ENCODE data around the gene WDR86. TPM values are rescaled to one million over a fixed set of nuclear protein-coding genes. Genes with fewer than 3 reads are reported as not detected.
A peak's percentile ranks its signal among the peaks of the same experiment; 100 is the strongest.

Gene WDR86
- total RNA-seq, 1 donor from 2014 or later: 83.0 TPM

DNA sequence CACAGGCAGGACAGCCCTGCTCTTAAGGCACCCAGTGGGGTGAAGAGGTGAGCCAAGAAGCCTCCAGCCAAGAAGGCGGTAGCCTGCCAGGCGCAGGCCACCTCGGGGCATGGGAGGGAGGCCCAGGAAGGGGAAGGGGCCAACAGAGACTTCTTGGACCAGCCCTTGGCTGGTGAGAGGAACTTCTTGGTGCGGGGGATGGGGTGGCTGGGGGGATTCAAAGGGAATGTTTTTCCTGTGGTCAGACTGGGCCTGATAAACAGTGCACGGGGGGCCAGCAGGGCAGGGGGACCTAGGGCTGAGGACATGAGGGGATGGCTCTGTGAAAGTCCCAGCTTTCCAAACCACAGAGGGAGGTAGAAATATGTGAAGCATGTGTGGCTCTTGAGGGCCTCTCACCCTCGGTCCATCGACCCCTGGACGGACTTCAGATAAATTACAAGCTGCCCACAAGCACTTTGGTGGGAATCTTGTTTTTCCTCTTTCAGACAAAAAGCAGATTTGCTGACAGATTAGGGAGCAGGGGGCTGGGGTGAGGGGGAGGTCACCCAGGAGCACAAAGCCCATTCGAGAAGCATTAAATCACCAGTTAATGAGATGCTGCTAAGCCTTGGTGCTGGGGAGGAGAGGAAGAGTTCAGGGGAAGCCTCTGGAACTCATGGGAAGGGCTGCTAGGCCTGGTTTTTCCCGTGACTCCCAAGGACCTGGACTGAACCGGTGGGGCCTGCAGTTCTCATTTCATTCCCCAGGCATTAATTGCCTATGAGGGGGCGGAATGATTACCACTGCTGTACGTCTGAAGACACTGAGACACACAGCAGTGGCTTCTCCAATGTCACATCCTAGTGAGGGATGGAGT lies 18.8 kb upstream of the WDR86 start:
- peak overlapping the region; percentile 78 for H3K4me3 Mint-ChIP-seq
- peak overlapping the region; percentile 91 for H3K27ac Mint-ChIP-seq
- H3K4me1 Mint-ChIP-seq (ENCODE audit: unreplicated experiment): peaks cover 45% of the 10 kb centered on the region
- H3K27me3 Mint-ChIP-seq: no peaks in the 10 kb centered on the region
- H3K9me3 Mint-ChIP-seq: no peaks in the 10 kb centered on the region
- H3K36me3 Mint-ChIP-seq: no peaks in the 10 kb centered on the region
- TF ChIP-seq, protein P1, sequence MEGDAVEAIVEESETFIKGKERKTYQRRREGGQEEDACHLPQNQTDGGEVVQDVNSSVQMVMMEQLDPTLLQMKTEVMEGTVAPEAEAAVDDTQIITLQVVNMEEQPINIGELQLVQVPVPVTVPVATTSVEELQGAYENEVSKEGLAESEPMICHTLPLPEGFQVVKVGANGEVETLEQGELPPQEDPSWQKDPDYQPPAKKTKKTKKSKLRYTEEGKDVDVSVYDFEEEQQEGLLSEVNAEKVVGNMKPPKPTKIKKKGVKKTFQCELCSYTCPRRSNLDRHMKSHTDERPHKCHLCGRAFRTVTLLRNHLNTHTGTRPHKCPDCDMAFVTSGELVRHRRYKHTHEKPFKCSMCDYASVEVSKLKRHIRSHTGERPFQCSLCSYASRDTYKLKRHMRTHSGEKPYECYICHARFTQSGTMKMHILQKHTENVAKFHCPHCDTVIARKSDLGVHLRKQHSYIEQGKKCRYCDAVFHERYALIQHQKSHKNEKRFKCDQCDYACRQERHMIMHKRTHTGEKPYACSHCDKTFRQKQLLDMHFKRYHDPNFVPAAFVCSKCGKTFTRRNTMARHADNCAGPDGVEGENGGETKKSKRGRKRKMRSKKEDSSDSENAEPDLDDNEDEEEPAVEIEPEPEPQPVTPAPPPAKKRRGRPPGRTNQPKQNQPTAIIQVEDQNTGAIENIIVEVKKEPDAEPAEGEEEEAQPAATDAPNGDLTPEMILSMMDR (conservative IDR thresholded peaks at IDR 0.05): no peak
- no peak for DNase-seq (ENCODE audit: extremely low spot score, unreplicated experiment)

DNA sequence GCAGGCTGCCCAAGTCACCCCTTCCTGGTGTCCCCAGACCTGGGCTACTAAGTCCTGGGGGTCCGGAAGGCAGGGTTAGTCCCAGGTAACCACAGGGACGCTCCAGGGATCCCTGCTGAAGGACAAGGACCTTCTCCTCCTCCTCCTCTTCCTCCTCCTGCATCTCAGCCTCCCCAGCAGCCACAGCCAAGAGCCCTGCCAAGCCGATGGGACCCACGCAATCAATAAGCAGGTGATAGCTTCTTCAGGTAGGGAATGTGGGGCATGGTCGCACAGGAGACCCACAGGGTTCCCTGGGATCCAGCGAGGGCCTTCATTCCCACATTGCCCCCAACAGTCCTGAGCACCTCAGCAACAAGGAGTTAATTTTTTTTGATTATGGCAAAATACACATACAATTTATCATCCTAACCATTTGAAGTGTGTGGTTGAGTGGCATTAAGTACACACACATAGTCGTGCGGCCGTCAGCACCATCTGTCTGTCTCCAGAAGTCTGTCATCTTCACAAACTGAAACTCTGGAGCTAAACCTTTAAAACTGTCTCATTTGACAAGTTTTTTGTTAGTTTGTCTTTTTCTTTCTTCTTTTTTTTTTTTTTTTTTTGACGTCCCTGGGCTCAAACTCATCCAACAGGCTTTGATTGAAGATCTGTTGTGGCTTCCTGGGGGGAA lies 18.0 kb upstream of the WDR86 start:
- H3K4me3 Mint-ChIP-seq: peak overlapping the region; percentile 78
- H3K9me3 Mint-ChIP-seq: no peaks in the 10 kb centered on the region

DNA sequence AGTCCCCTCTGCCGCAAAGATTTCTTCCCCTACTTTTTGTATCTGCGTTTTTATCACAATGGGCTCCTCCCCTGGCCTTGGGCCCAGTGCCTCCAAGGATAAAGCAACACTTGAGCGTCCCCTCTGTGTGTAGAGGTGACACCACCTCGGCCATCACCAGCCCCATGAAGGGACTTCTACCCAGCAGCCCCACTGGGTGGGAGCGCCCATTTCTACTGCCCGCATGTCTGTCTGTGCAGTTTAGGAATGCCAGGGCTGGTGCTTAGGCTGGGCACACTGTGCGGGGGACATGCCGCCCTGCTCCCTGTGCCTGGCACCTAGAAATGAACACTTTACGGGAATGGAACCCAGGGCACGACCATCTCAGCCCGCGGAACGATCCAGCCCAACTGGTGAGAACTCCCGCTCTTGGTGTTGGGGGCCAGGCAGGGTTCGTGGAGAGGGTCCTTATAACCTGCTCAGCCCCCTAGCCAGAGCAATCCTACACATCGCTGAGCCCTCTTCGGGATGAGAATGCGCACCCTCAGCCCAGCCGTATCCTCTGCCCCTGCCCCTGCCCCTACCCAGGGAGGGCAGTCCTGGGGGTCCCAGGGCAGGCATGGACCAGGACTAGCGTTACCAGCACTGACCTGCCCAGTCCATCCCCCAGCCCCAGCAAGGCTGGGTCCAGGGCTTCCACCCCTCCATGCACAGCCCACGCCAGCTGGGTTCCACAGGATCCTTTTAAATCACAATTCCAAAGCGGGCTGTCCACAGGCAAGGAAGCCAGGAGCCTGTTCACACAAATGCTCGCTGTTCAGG lies 17.3 kb upstream of the WDR86 start:
- H3K36me3 Mint-ChIP-seq: no peaks in the 10 kb centered on the region
- H3K27ac Mint-ChIP-seq: no peak overlapping the region
- H3K4me1 Mint-ChIP-seq (ENCODE audit: unreplicated experiment): peaks cover 45% of the 10 kb centered on the region
- TF ChIP-seq, protein P1 (conservative IDR thresholded peaks at IDR 0.05): no peak
- no peak for DNase-seq (ENCODE audit: extremely low spot score, unreplicated experiment)
- peaks cover 5% of the 10 kb centered on the region for H3K9me3 Mint-ChIP-seq
- no peaks in the 10 kb centered on the region for H3K27me3 Mint-ChIP-seq
- no peak overlapping the region for H3K4me3 Mint-ChIP-seq

More for the DNA sequence above, 18.0 kb upstream of the WDR86 start:
- Mint-ChIP-seq H3K36me3 (no peaks in the 10 kb centered on the region), H3K4me1 (ENCODE audit: unreplicated experiment) (peaks cover 45% of the 10 kb centered on the region), H3K27me3 (no peaks in the 10 kb centered on the region), H3K27ac (peak overlapping the region; percentile 91)
- no peak for DNase-seq (ENCODE audit: extremely low spot score, unreplicated experiment)
- TF ChIP-seq, protein P1 (conservative IDR thresholded peaks at IDR 0.05): no peak

DNA sequence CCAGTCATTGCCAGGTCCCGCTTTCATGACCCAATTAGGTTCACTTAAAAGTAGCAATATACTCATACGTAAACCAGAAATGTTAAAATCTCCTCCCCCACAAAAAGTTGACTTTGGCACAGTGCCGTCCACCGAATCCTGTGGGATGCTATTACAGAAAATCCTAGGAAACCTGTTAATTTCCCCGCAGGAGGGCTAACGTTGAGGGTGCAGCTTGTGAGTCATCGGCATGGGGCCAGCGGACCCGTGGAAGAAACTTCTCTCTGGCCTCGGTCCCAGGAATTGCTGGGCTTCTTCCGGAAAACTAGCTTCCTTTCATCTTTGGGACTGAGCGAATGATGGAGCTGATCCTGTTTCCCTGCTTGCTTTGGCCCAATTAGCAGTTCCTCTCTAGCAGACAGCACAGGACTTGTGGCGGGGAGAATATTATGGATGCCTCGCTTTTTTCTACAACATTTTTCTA lies 16.6 kb upstream of the WDR86 start:
- Mint-ChIP-seq H3K4me1 (ENCODE audit: unreplicated experiment) (peaks cover 45% of the 10 kb centered on the region), H3K27me3 (no peaks in the 10 kb centered on the region), H3K4me3 (no peak overlapping the region), H3K27ac (no peak overlapping the region), H3K36me3 (no peaks in the 10 kb centered on the region), H3K9me3 (peaks cover 9% of the 10 kb centered on the region)
- no peak for DNase-seq (ENCODE audit: extremely low spot score, unreplicated experiment)
- TF ChIP-seq, protein P1 (conservative IDR thresholded peaks at IDR 0.05): no peak

DNA sequence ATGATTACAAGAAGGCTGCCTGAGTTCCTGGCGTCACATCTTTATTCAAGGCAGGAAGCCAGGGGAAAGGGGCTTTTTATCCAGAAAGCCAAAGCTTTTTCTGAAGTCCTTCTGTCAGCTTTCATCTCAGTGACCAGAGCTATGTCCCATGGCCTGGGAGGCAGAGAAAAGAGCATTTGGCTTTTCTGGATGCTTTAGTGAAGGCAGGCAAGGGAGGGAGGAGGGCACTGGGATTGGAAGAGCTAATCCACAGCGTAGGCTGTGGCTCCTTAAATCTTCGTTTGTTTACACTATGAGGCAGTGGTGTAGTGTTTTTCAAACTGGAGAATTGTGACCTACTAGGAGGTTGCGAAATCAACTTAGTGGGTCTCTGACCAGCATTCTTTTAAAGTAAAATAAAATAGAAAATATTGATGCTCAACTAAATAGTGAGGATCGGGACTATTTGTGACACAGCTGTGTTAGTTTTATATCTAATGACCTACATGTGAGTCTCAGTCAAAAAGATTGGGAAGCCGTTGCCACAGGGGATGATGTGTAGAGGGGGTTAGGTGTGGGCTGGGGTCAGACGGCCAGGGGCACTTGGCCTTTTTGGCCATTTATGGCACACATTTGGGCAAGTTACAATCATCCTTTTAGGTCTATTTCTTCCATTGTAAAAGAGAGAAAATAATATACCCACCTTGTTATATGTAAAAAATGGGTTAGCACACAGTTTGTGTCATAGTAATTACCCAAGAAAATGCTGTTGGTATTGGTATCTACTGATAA lies 16.0 kb upstream of the WDR86 start:
- H3K4me3 Mint-ChIP-seq: no peak overlapping the region
- H3K27ac Mint-ChIP-seq: no peak overlapping the region
- peaks cover 9% of the 10 kb centered on the region for H3K9me3 Mint-ChIP-seq
- DNase-seq (ENCODE audit: extremely low spot score, unreplicated experiment): no peak
- no peaks in the 10 kb centered on the region for H3K36me3 Mint-ChIP-seq
- H3K27me3 Mint-ChIP-seq: no peaks in the 10 kb centered on the region
- TF ChIP-seq, protein P1 (conservative IDR thresholded peaks at IDR 0.05): no peak
- peaks cover 45% of the 10 kb centered on the region for H3K4me1 Mint-ChIP-seq (ENCODE audit: unreplicated experiment)

All from type B pancreatic cell (in vitro differentiated cells).